MM.1S (cell line): Measurements from ENCODE around the gene PIK3R1.

Experiments
- DNase-seq: peaks from one replicate; pipeline ENCODE4 v3.0.0-alpha.2; 2015
- H2AFZ ChIP-seq: fragments of 300-600 bp; sonication (generic); 2 replicates; pipeline ENCODE4 v1.6.0; 2016; ENCODE audit warnings: antibody characterized with exemption, low read length
- H3F3A ChIP-seq: fragments of 300-600 bp; sonication (generic); 2 replicates; pipeline ENCODE4 v1.6.1; 2016; ENCODE audit warnings: mild to moderate bottlenecking, antibody characterized with exemption, low read length, moderate library complexity, mixed read lengths; ENCODE audit not compliant: insufficient read depth
- H3K27ac ChIP-seq: fragments of 300-600 bp; sonication (generic); 2 replicates; pipeline ENCODE4 v1.5.1; 2016; ENCODE audit warnings: mild to moderate bottlenecking, low read length
- H3K27me3 ChIP-seq: fragments of 300-600 bp; sonication (generic); replicated peaks from 2 replicates; pipeline ENCODE4 v1.6.0; 2016; ENCODE audit warnings: low read length; ENCODE audit not compliant: insufficient read depth
- H3K36me3 ChIP-seq: fragments of 300-600 bp; sonication (generic); replicated peaks from 2 replicates; pipeline ENCODE4 v1.6.1; 2016; ENCODE audit warnings: mild to moderate bottlenecking, low read length, mixed read lengths; ENCODE audit not compliant: insufficient read depth
- H3K4me1 ChIP-seq: fragments of 300-600 bp; sonication (generic); 2 replicates; pipeline ENCODE4 v1.6.1; 2016; ENCODE audit warnings: low read length, mixed read lengths
- H3K4me2 ChIP-seq: fragments of 300-600 bp; sonication (generic); 2 replicates; pipeline ENCODE4 v1.6.0; 2016; ENCODE audit warnings: low read depth, low read length
- H3K4me3 ChIP-seq: fragments of 300-600 bp; sonication (generic); 2 replicates; pipeline ENCODE4 v1.5.1; 2016; ENCODE audit warnings: low read length, mixed read lengths
- H3K79me2 ChIP-seq: fragments of 300-600 bp; sonication (generic); 2 replicates; pipeline ENCODE4 v1.6.1; 2016; ENCODE audit warnings: mixed run types, low read length, mixed read lengths
- H3K9ac ChIP-seq: fragments of 300-600 bp; sonication (generic); 2 replicates; pipeline ENCODE4 v1.6.1; 2016; ENCODE audit warnings: low read length, mixed read lengths
- H3K9me2 ChIP-seq: fragments of 300-600 bp; sonication (generic); replicated peaks from 2 replicates; pipeline ENCODE4 v1.6.1; 2016; ENCODE audit warnings: mild to moderate bottlenecking, low read length, mixed read lengths; ENCODE audit not compliant: insufficient read depth
- H3K9me3 ChIP-seq: fragments of 300-600 bp; sonication (generic); replicated peaks from 2 replicates; pipeline ENCODE4 v1.6.1; 2016; ENCODE audit warnings: mild to moderate bottlenecking, low read length, mixed read lengths; ENCODE audit not compliant: insufficient read depth
- H4K20me1 ChIP-seq: fragments of 300-600 bp; sonication (generic); 2 replicates; pipeline ENCODE4 v1.6.1; 2016; ENCODE audit warnings: mild to moderate bottlenecking, low read length, moderate library complexity, mixed read lengths; ENCODE audit not compliant: insufficient read depth
- EZH2 ChIP-seq: fragments of 300-600 bp; sonication (generic); optimal IDR thresholded peaks from 2 replicates; pipeline ENCODE3; 2017; ENCODE audit warnings: low read depth, mild to moderate bottlenecking, antibody characterized with exemption, low read length, mixed read lengths
- EZH2phosphoT487 ChIP-seq: fragments of 300-600 bp; sonication (generic); IDR thresholded peaks from 2 replicates; pipeline ENCODE4 v1.6.1; 2018; ENCODE audit warnings: antibody characterized with exemption, low read length
- TF ChIP-seq, protein P1 (sequence below): fragments of 300-600 bp; sonication (generic); IDR thresholded peaks from 2 replicates; pipeline ENCODE4 v1.5.1; 2016; ENCODE audit warnings: antibody characterized with exemption, low read length, mixed read lengths

PIK3R1 gene

DNA sequence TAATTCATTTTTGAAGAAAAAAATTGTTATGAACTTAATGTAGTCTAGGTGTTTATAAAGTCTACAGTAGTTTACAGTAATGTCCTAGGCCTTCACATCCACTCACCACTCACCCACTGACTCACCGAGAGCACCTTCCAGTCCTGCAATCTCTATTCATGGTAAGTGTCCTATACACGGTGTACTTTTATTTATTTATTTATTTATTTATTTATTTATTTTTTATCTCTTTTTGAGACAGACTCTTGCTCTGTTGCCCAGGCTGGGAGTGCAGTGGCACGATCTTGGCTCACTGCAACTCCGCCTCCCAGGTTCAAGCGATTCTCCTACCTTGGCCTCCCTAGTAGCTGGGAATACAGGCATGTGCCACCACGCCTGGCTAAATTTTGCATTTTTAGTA, 39.3 kb upstream of the PIK3R1 start:
- Histone ChIP-seq H3K4me3 (no peak overlapping the region), H3K4me2 (no peak overlapping the region), H3K79me2 (no peaks in the 10 kb centered on the region), H3K9ac (no peak overlapping the region), H2AFZ (no peak overlapping the region), H3F3A (no peaks in the 10 kb centered on the region), H4K20me1 (no peaks in the 10 kb centered on the region), H3K36me3 (no peaks in the 10 kb centered on the region), H3K4me1 (no peaks in the 10 kb centered on the region), H3K27me3 (no peaks in the 10 kb centered on the region), H3K9me3 (no peaks in the 10 kb centered on the region), H3K27ac (no peak overlapping the region), H3K9me2 (no peaks in the 10 kb centered on the region)
- TF ChIP-seq EZH2phosphoT487 = no peak
- TF ChIP-seq EZH2 = no peak
- TF ChIP-seq, protein P1, sequence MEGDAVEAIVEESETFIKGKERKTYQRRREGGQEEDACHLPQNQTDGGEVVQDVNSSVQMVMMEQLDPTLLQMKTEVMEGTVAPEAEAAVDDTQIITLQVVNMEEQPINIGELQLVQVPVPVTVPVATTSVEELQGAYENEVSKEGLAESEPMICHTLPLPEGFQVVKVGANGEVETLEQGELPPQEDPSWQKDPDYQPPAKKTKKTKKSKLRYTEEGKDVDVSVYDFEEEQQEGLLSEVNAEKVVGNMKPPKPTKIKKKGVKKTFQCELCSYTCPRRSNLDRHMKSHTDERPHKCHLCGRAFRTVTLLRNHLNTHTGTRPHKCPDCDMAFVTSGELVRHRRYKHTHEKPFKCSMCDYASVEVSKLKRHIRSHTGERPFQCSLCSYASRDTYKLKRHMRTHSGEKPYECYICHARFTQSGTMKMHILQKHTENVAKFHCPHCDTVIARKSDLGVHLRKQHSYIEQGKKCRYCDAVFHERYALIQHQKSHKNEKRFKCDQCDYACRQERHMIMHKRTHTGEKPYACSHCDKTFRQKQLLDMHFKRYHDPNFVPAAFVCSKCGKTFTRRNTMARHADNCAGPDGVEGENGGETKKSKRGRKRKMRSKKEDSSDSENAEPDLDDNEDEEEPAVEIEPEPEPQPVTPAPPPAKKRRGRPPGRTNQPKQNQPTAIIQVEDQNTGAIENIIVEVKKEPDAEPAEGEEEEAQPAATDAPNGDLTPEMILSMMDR = no peak
- DNase-seq = no peak

DNA sequence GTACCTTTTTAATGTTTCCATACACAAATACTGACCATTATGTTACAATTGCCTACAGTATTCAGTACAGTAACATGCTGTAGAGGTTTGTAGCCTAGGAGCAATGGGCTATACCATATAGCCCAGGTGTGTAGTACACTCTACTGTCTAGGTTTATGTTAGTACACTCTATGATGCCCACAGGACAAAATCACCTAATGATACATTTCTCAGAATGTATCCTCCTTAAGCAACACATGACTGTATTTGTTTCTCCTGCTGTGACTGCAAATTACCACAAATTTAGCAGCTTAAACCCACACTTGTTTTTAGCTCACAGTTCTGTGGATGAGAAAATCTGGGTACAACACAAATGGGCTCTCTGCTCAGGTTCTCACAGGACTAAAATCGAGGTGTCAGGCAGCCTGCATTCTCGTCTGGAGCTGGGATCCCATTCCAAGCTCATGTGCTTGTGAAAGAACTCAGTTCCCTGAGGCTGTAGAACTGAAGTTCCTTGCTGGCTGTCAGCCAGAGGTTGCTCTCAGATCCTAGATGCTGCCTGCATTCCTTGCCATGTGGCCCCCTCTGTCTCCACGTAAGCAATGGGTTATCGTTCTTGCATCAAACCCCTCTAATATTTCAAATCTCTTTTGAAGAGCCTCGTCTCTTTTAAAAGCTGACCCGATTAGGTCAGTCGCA, 38.6 kb upstream of the PIK3R1 start:
- Histone ChIP-seq H3K4me3 (no peak overlapping the region), H3K9ac (no peak overlapping the region), H3K4me1 (no peaks in the 10 kb centered on the region), H3K9me3 (no peaks in the 10 kb centered on the region; the same call in 1 of the 2 replicates), H3K27ac (no peak overlapping the region), H3K9me2 (no peaks in the 10 kb centered on the region), H3K27me3 (no peaks in the 10 kb centered on the region), H3F3A (no peaks in the 10 kb centered on the region), H3K4me2 (no peak overlapping the region), H2AFZ (no peak overlapping the region), H3K36me3 (no peaks in the 10 kb centered on the region), H3K79me2 (no peaks in the 10 kb centered on the region), H4K20me1 (no peaks in the 10 kb centered on the region)
- no peak for DNase-seq
- no peak for TF ChIP-seq EZH2
- TF ChIP-seq EZH2phosphoT487 = no peak
- TF ChIP-seq, protein P1 = no peak

DNA sequence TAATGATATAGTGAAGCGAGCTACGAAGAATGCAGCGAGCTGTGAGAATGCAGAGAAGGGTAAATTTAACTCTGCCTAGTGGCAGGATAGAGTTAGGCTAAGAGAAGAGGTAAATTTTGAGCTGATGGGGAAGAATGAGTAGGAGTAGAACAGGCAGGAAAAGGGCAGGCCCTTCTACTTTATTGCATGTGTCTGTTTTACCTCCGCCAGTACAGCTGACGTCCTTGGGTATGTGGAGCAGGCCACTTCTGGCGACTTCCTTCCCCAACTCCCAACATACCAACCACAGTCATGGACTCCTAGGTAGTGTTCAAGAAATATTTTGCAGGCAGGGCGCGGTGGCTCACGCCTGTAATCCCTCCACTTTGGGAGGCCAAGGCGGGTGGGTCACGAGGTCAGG, 37.9 kb upstream of the PIK3R1 start:
- H4K20me1 ChIP-seq = no peaks in the 10 kb centered on the region
- H3K9me2 ChIP-seq = no peaks in the 10 kb centered on the region
- H3F3A ChIP-seq = no peaks in the 10 kb centered on the region
- no peaks in the 10 kb centered on the region for H3K79me2 ChIP-seq
- no peak for TF ChIP-seq EZH2phosphoT487
- TF ChIP-seq, protein P1 = no peak
- no peak for TF ChIP-seq EZH2
- no peak for DNase-seq
- H3K9ac ChIP-seq = no peak overlapping the region
- H3K36me3 ChIP-seq = no peaks in the 10 kb centered on the region
- 0 out of 2 replicates have a peak, but pooled peaks cover 3% of the 10 kb centered on the region for H3K4me1 ChIP-seq
- no peaks in the 10 kb centered on the region; the same call in 1 of the 2 replicates for H3K9me3 ChIP-seq
- no peak overlapping the region for H2AFZ ChIP-seq
- H3K4me3 ChIP-seq = no peak overlapping the region
- H3K4me2 ChIP-seq = no peak overlapping the region
- H3K27ac ChIP-seq = no peak overlapping the region
- no peaks in the 10 kb centered on the region for H3K27me3 ChIP-seq
